GM12891 (cell line): ENCODE results near the gene LTBP2.

Experiments
- POLR2A ChIP-seq: IDR thresholded peaks from 2 replicates; pipeline ENCODE4 v1.6.1; 2011; ENCODE audit warnings: low read depth, low read length, control low read depth
- POLR2AphosphoS5 ChIP-seq: IDR thresholded peaks from 2 replicates; pipeline ENCODE4 v1.6.1; 2011; ENCODE audit warnings: low read depth, low read length, control low read depth
- POU2F2 ChIP-seq: IDR thresholded peaks from 2 replicates; pipeline ENCODE4 v1.6.1; 2011; ENCODE audit warnings: low read depth, mild to moderate bottlenecking, control low read depth, low read length, moderate library complexity

GRCh38 chr14:74507085-74507484, 105.0 kb downstream of the LTBP2 start:
- TF ChIP-seq POLR2A (no peak), POLR2AphosphoS5 (no peak), POU2F2 (no peak)
